ENCODE data around the gene MRGPRF. TPM values are rescaled to one million over a fixed set of nuclear protein-coding genes. Genes with fewer than 3 reads are reported as not detected.

Gene MRGPRF
- total RNA-seq, 1 experiment from 2014 or later, result 0.35 TPM

- Histone ChIP-seq H3F3A (ENCODE audit: insufficient read depth, low read depth) (0 out of 2 replicates have a peak, but pooled peaks cover 2% of the 10 kb centered on the region), H3K27ac (no peak overlapping the region), H3K36me3 (ENCODE audit: low read depth) (no peaks in the 10 kb centered on the region), H3K4me2 (no peak overlapping the region), H2AFZ (no peak overlapping the region), H3K4me3 (no peak overlapping the region), H3K4me1 (replicated peaks; ENCODE audit: insufficient read depth) (peaks cover 14% of the 10 kb centered on the region), H4K20me1 (ENCODE audit: insufficient read depth) (no peaks in the 10 kb centered on the region), H3K9me2 (ENCODE audit: insufficient read depth) (no peaks in the 10 kb centered on the region), H3K27me3 (ENCODE audit: insufficient read depth, low read depth) (peaks cover 24% of the 10 kb centered on the region; the same call in 1 of the 2 replicates), H3K9me3 (ENCODE audit: insufficient read depth, low read depth) (no peaks in the 10 kb centered on the region), H3K79me2 (ENCODE audit: low read depth) (no peaks in the 10 kb centered on the region)
- BruUV-seq (replicated peaks), result no TSS peak
- TF ChIP-seq, protein P1, sequence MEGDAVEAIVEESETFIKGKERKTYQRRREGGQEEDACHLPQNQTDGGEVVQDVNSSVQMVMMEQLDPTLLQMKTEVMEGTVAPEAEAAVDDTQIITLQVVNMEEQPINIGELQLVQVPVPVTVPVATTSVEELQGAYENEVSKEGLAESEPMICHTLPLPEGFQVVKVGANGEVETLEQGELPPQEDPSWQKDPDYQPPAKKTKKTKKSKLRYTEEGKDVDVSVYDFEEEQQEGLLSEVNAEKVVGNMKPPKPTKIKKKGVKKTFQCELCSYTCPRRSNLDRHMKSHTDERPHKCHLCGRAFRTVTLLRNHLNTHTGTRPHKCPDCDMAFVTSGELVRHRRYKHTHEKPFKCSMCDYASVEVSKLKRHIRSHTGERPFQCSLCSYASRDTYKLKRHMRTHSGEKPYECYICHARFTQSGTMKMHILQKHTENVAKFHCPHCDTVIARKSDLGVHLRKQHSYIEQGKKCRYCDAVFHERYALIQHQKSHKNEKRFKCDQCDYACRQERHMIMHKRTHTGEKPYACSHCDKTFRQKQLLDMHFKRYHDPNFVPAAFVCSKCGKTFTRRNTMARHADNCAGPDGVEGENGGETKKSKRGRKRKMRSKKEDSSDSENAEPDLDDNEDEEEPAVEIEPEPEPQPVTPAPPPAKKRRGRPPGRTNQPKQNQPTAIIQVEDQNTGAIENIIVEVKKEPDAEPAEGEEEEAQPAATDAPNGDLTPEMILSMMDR (conservative IDR thresholded peaks at IDR 0.05), result no peak
- no peak for TF ChIP-seq EZH2 (IDR thresholded peaks at IDR 0.05; ENCODE audit: low read depth)
- ChIA-PET CTCF (no interaction called here), POLR2A (ENCODE audit: unreplicated experiment) (no interaction called here)
- no peak for DNase-seq
- intact Hi-C loops (cut with micrococcal nuclease; ENCODE audit: unreplicated experiment), result no loop called here
Measured at GRCh38 chr11:69014898-69015549, 2.0 kb upstream of the MRGPRF start.

GRCh38 chr11:69014084-69014851 lies 1.2 kb upstream of the MRGPRF start:
- no peak overlapping the region for H3K4me3 ChIP-seq
- DNase-seq, result no peak
- H3K4me2 ChIP-seq, result no peak overlapping the region
- H3F3A ChIP-seq (ENCODE audit: insufficient read depth, low read depth), result peaks cover 4% of the 10 kb centered on the region
- intact Hi-C loops (cut with micrococcal nuclease; ENCODE audit: unreplicated experiment), result no loop called here
- no peaks in the 10 kb centered on the region for H3K9me2 ChIP-seq (ENCODE audit: insufficient read depth)
- H3K27ac ChIP-seq, result no peak overlapping the region
- no peaks in the 10 kb centered on the region for H4K20me1 ChIP-seq (ENCODE audit: insufficient read depth)
- no peaks in the 10 kb centered on the region for H3K36me3 ChIP-seq (ENCODE audit: low read depth)
- H3K27me3 ChIP-seq (ENCODE audit: insufficient read depth, low read depth), result peaks cover 22% of the 10 kb centered on the region; the same call in 1 of the 2 replicates
- no peaks in the 10 kb centered on the region for H3K79me2 ChIP-seq (ENCODE audit: low read depth)
- H2AFZ ChIP-seq, result no peak overlapping the region
- peaks cover 21% of the 10 kb centered on the region for H3K4me1 ChIP-seq (replicated peaks; ENCODE audit: insufficient read depth)
- CTCF ChIA-PET, result no interaction called here
- H3K9me3 ChIP-seq (ENCODE audit: insufficient read depth, low read depth), result no peaks in the 10 kb centered on the region
- TF ChIP-seq EZH2 (IDR thresholded peaks at IDR 0.05; ENCODE audit: low read depth), result no peak
- TF ChIP-seq, protein P1 (conservative IDR thresholded peaks at IDR 0.05), result no peak
- no TSS peak for BruUV-seq (replicated peaks)
- POLR2A ChIA-PET (ENCODE audit: unreplicated experiment), result no interaction called here

GRCh38 chr11:69012092-69013008 lies 696 bp downstream of the MRGPRF start:
- ChIA-PET CTCF (no interaction called here), POLR2A (ENCODE audit: unreplicated experiment) (no interaction called here)
- H3K27me3 ChIP-seq (ENCODE audit: insufficient read depth, low read depth), result peaks cover 15% of the 10 kb centered on the region; the same call in 1 of the 2 replicates
- peaks cover 40% of the 10 kb centered on the region for H3K4me1 ChIP-seq (replicated peaks; ENCODE audit: insufficient read depth)
- no TSS peak for BruUV-seq (replicated peaks)
- no peak overlapping the region for H2AFZ ChIP-seq
- intact Hi-C loops (cut with micrococcal nuclease; ENCODE audit: unreplicated experiment), result no loop called here
- no peak overlapping the region for H3K27ac ChIP-seq
- H4K20me1 ChIP-seq (ENCODE audit: insufficient read depth), result no peaks in the 10 kb centered on the region
- no peak overlapping the region for H3K4me3 ChIP-seq
- peaks cover 21% of the 10 kb centered on the region for H3F3A ChIP-seq (ENCODE audit: insufficient read depth, low read depth)
- TF ChIP-seq EZH2 (IDR thresholded peaks at IDR 0.05; ENCODE audit: low read depth), result no peak
- TF ChIP-seq, protein P1 (conservative IDR thresholded peaks at IDR 0.05), result no peak
- no peaks in the 10 kb centered on the region for H3K79me2 ChIP-seq (ENCODE audit: low read depth)
- no peak for DNase-seq
- no peaks in the 10 kb centered on the region for H3K9me2 ChIP-seq (ENCODE audit: insufficient read depth)
- no peak overlapping the region for H3K4me2 ChIP-seq
- H3K36me3 ChIP-seq (ENCODE audit: low read depth), result no peaks in the 10 kb centered on the region
- no peaks in the 10 kb centered on the region for H3K9me3 ChIP-seq (ENCODE audit: insufficient read depth, low read depth)

All from PC-9 (cell line).